ENCODE data around the gene ADCY4. TPM values are rescaled to one million over a fixed set of nuclear protein-coding genes. Genes with fewer than 3 reads are reported as not detected.

Gene ADCY4
- total and polyA plus RNA-seq, 2 of the 8 experiments (the other 6 are each of a cell fraction or from before 2014, with no cell fraction given) = 0.27 to 0.35 TPM

GRCh38 chr14:24349742-24350141, 14.9 kb upstream of the ADCY4 start:
- H3K4ac ChIP-seq (replicated peaks; ENCODE audit: insufficient read length, low read depth, low read length) = no peak overlapping the region
- no peak overlapping the region for H2AFZ ChIP-seq (ENCODE audit: low read length)
- no peak overlapping the region for H2BK12ac ChIP-seq (ENCODE audit: low read depth, low read length)
- no peaks in the 10 kb centered on the region for H3K9me3 ChIP-seq (ENCODE audit: insufficient read depth in 2 of 2, low read depth in 1 of 2, low read length in 1 of 2)
- no peak overlapping the region for H3K56ac ChIP-seq (replicated peaks; ENCODE audit: insufficient read length, low read depth, low read length)
- peaks cover 0 to 2% of the 10 kb centered on the region in 2 experiments for H4K20me1 ChIP-seq (replicated peaks in 1 of 2; ENCODE audit: control insufficient read depth in 1 of 2, insufficient read depth in 2 of 2, low read length in 2 of 2)
- H2AK5ac ChIP-seq (ENCODE audit: low read depth, low read length) = no peak overlapping the region
- H2BK5ac ChIP-seq (ENCODE audit: low read depth, low read length) = no peak overlapping the region
- no peak overlapping the region for H3K27ac ChIP-seq (ENCODE audit: low read depth, low read length)
- no peak overlapping the region for H3K9ac ChIP-seq (replicated peaks in 1 of 4; ENCODE audit: extremely low read depth in 1 of 4, low read depth in 3 of 4, low read length in 3 of 4)
- H3K23me2 ChIP-seq (ENCODE audit: low read depth, low read length) = 0 out of 2 replicates have a peak, but pooled peaks cover 2% of the 10 kb centered on the region
- DNase-seq (ENCODE audit: low read depth in 1 of 2, low spot score in 2 of 2) = no peak
- no peak overlapping the region for H4K91ac ChIP-seq (replicated peaks; ENCODE audit: insufficient read length, low read length)
- WGBS, 2 experiments (ENCODE audit: extremely low coverage in 1 of 2, insufficient coverage in 1 of 2, insufficient read length in 1 of 2, insufficient replicate concordance in 2 of 2, low coverage in 1 of 2, low lambda C conversion rate in 2 of 2, missing lambda C conversion rate in 1 of 2) = 67% methylated on average over 5 of the region's 5 CpGs; no CpG with 5 or more reads in 1 of the 2 experiments
- no peak overlapping the region; the same call in 1 of the 2 replicates for H4K8ac ChIP-seq (ENCODE audit: extremely low read depth, insufficient read depth, low read length)
- no peak for FAIRE-seq
- no peak overlapping the region for H2BK20ac ChIP-seq (ENCODE audit: low read length)
- no peak overlapping the region for H3K4me2 ChIP-seq (ENCODE audit: insufficient read depth in 1 of 2, low read depth in 2 of 2, low read length in 2 of 2)
- no peaks in the 10 kb centered on the region for H3K36me3 ChIP-seq (ENCODE audit: control insufficient read depth in 2 of 4, insufficient read depth in 4 of 4, low read length in 3 of 4)
- H3K14ac ChIP-seq (ENCODE audit: insufficient read length) = no peak overlapping the region
- no peaks in the 10 kb centered on the region for H3K4me1 ChIP-seq (replicated peaks in 1 of 4; ENCODE audit: control insufficient read depth in 3 of 4, insufficient read depth in 4 of 4, low read length in 3 of 4)
- no peak overlapping the region for H3K18ac ChIP-seq (ENCODE audit: extremely low read depth, low read length)
- no peak overlapping the region for H4K5ac ChIP-seq (ENCODE audit: insufficient read length, low read depth, low read length)
- H2BK120ac ChIP-seq (replicated peaks; ENCODE audit: low read depth, low read length) = no peak overlapping the region
- H3K23ac ChIP-seq (ENCODE audit: insufficient read length) = no peak overlapping the region
- peaks cover 0 to 11% (median 9%) of the 10 kb centered on the region in 4 experiments; a peak in 5 of 7 replicates for H3K27me3 ChIP-seq (replicated peaks in 1 of 4; ENCODE audit: control insufficient read depth in 3 of 4, extremely low read depth in 1 of 4, insufficient read depth in 3 of 4, low read length in 3 of 4)
- H2BK15ac ChIP-seq (ENCODE audit: low read length) = no peak overlapping the region
- ChIA-PET CTCF (ENCODE audit: partially characterized antibody) (interaction anchor here (1.0 to 3.7 kb wide), 7 partner anchors 8 to 86 kb away, joined by 3 to 27 read pairs (median 4); partner anchors contain the start of genes KHNYN and NFATC4), POLR2A (ENCODE audit: partially characterized antibody) (interaction anchor here (1.6 kb wide), 1 partner anchor 9 kb away, joined by 5 read pairs; no protein-coding TSS in a partner anchor)
- H3K4me3 ChIP-seq (ENCODE audit: extremely low read depth in 1 of 4, insufficient read depth in 2 of 4, low read depth in 3 of 4, low read length in 4 of 4) = no peak overlapping the region
- no peaks in the 10 kb centered on the region for H3K79me1 ChIP-seq (ENCODE audit: low read depth, low read length)
- H3K79me2 ChIP-seq (ENCODE audit: control insufficient read depth in 1 of 2, insufficient read depth in 2 of 2, low read length in 2 of 2) = no peaks in the 10 kb centered on the region
- TF ChIP-seq MAX (IDR thresholded peaks at IDR 0.05) = no peak
- TF ChIP-seq CBX8 (IDR thresholded peaks at IDR 0.05; ENCODE audit: borderline replicate concordance, low read depth, low read length) = no peak
- no peak for TF ChIP-seq FOSL1 (IDR thresholded peaks at IDR 0.05; ENCODE audit: insufficient read depth, low read depth, low read length)
- TF ChIP-seq RBBP5 (IDR thresholded peaks at IDR 0.05; ENCODE audit: borderline replicate concordance, low read depth, low read length) = no peak
- TF ChIP-seq JUN (IDR thresholded peaks at IDR 0.05; ENCODE audit: low read depth, low read length) = no peak
- no peak for TF ChIP-seq HDAC6 (IDR thresholded peaks at IDR 0.05; ENCODE audit: low read depth, low read length)
- no peak for TF ChIP-seq KDM5A (IDR thresholded peaks at IDR 0.05; ENCODE audit: low read length)
- TF ChIP-seq TAF1 (IDR thresholded peaks at IDR 0.05; ENCODE audit: low read depth, low read length) = no peak
- no peak for TF ChIP-seq CTCF (IDR thresholded peaks at IDR 0.05; ENCODE audit: control extremely low read depth in 1 of 3, insufficient read depth in 1 of 3, low read depth in 1 of 3, low read length in 3 of 3)
- TF ChIP-seq MAFK (IDR thresholded peaks at IDR 0.05; ENCODE audit: low read depth, low read length) = no peak
- TF ChIP-seq CHD1 (IDR thresholded peaks at IDR 0.05; ENCODE audit: low read depth, low read length) = no peak
- no peak for TF ChIP-seq SP4 (IDR thresholded peaks at IDR 0.05; ENCODE audit: low read length)
